Measurements from ENCODE around the gene HMGCR.
"Not testable (repeated sequence)": the region's sequence is repeated elsewhere in the genome, so short reads cannot be mapped to it uniquely, and the experiment has no call there.

Gene HMGCR

DNA sequence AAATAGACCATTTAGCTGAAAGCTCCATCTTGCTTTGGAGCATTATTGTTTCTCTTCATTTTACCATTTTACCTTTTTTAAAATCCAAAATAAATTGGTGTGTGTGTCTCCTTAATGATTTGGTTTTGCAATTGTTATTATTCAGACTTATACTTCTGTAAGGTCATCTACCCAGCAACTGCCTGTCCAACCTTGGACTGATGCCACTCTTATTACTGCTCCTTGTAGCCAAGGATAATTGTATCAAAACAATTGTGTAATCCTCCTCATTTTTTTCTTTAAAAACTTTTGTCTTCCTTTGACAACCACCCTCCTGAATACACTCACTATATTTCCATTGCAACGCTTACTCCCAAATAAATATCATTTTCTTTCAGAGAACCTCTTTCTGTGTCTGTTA, 30.3 kb upstream of the HMGCR start:
- Histone ChIP-seq H3K27ac (replicated peaks) (no peak overlapping the region), H3K27me3 (ENCODE audit: insufficient read depth, poor library complexity, severe bottlenecking) (no peaks in the 10 kb centered on the region), H3K4me3 (replicated peaks; ENCODE audit: insufficient read depth, low read length) (no peak overlapping the region)
- no peak for TF ChIP-seq SPI1 (IDR thresholded peaks at IDR 0.05; ENCODE audit: borderline replicate concordance, low read depth)
- TF ChIP-seq CTCF (IDR thresholded peaks at IDR 0.05; ENCODE audit: insufficient read depth, low read length), result no peak
- TF ChIP-seq, protein P1, sequence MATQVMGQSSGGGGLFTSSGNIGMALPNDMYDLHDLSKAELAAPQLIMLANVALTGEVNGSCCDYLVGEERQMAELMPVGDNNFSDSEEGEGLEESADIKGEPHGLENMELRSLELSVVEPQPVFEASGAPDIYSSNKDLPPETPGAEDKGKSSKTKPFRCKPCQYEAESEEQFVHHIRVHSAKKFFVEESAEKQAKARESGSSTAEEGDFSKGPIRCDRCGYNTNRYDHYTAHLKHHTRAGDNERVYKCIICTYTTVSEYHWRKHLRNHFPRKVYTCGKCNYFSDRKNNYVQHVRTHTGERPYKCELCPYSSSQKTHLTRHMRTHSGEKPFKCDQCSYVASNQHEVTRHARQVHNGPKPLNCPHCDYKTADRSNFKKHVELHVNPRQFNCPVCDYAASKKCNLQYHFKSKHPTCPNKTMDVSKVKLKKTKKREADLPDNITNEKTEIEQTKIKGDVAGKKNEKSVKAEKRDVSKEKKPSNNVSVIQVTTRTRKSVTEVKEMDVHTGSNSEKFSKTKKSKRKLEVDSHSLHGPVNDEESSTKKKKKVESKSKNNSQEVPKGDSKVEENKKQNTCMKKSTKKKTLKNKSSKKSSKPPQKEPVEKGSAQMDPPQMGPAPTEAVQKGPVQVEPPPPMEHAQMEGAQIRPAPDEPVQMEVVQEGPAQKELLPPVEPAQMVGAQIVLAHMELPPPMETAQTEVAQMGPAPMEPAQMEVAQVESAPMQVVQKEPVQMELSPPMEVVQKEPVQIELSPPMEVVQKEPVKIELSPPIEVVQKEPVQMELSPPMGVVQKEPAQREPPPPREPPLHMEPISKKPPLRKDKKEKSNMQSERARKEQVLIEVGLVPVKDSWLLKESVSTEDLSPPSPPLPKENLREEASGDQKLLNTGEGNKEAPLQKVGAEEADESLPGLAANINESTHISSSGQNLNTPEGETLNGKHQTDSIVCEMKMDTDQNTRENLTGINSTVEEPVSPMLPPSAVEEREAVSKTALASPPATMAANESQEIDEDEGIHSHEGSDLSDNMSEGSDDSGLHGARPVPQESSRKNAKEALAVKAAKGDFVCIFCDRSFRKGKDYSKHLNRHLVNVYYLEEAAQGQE (IDR thresholded peaks at IDR 0.05; ENCODE audit: insufficient replicate concordance, low read depth), result no peak
- TF ChIP-seq POLR2AphosphoS5 (IDR thresholded peaks at IDR 0.05; ENCODE audit: low read depth), result no peak
- DNase-seq (ENCODE audit: low read depth in 1 of 2, low spot score in 1 of 2), result no peak

GRCh38 chr5:75310212-75310611, 26.8 kb upstream of the HMGCR start:
- no peak for DNase-seq (ENCODE audit: low read depth in 1 of 2, low spot score in 1 of 2)
- no peak overlapping the region for H3K4me3 ChIP-seq (replicated peaks; ENCODE audit: insufficient read depth, low read length)
- no peak for TF ChIP-seq SPI1 (IDR thresholded peaks at IDR 0.05; ENCODE audit: borderline replicate concordance, low read depth)
- no peak for TF ChIP-seq GABPA (IDR thresholded peaks at IDR 0.05; ENCODE audit: low read depth)
- TF ChIP-seq, protein P1 (IDR thresholded peaks at IDR 0.05; ENCODE audit: insufficient replicate concordance, low read depth), result no peak
- TF ChIP-seq POLR2AphosphoS5 (IDR thresholded peaks at IDR 0.05; ENCODE audit: low read depth), result no peak
- TF ChIP-seq CTCF (IDR thresholded peaks at IDR 0.05; ENCODE audit: insufficient read depth, low read length), result no peak
- no peaks in the 10 kb centered on the region for H3K27me3 ChIP-seq (ENCODE audit: insufficient read depth, poor library complexity, severe bottlenecking)
- no peak overlapping the region for H3K27ac ChIP-seq (replicated peaks)

DNA sequence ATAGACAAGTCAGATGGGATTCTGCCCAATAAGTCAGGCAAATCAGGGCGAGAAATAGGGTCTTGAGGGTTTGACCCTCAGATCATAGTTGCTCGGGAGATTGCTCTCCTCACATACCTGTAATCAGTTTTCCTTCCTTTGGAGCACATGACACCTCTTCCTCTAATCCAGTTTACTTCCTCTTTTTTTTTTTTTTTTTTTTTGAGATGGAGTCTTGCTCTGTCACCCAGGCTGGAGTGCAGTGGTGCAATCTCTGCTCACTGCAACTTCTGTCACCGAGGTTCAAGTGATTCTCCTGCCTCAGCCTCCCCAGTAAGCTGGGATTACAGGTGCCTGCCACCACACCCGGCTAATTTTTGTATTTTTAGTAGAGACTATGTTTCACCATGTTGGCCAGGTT, 17.9 kb upstream of the HMGCR start:
- H3K27ac ChIP-seq (replicated peaks), result peak overlapping the region; percentile 41
- peak in 1 of 2 experiments; percentile 52 for DNase-seq (ENCODE audit: low read depth in 1 of 2, low spot score in 1 of 2)
- TF ChIP-seq SPI1 (IDR thresholded peaks at IDR 0.05; ENCODE audit: borderline replicate concordance, low read depth), result peak; percentile 45; the same call in 1 of the 2 replicates
- not testable (repeated sequence) for H3K4me3 ChIP-seq (replicated peaks; ENCODE audit: insufficient read depth, low read length); H3K27me3 ChIP-seq (ENCODE audit: insufficient read depth, poor library complexity, severe bottlenecking)

GRCh38 chr5:75319638-75320037, 17.4 kb upstream of the HMGCR start:
- no peak overlapping the region for H3K4me3 ChIP-seq (replicated peaks; ENCODE audit: insufficient read depth, low read length)
- H3K27me3 ChIP-seq (ENCODE audit: insufficient read depth, poor library complexity, severe bottlenecking), result no peaks in the 10 kb centered on the region
- no peak for DNase-seq (ENCODE audit: low read depth in 1 of 2, low spot score in 1 of 2)
- TF ChIP-seq CTCF (IDR thresholded peaks at IDR 0.05; ENCODE audit: insufficient read depth, low read length) (no peak), SPI1 (IDR thresholded peaks at IDR 0.05; ENCODE audit: borderline replicate concordance, low read depth) (no peak), POLR2AphosphoS5 (IDR thresholded peaks at IDR 0.05; ENCODE audit: low read depth) (no peak), GABPA (IDR thresholded peaks at IDR 0.05; ENCODE audit: low read depth) (no peak)
- TF ChIP-seq, protein P1 (IDR thresholded peaks at IDR 0.05; ENCODE audit: insufficient replicate concordance, low read depth), result no peak
- peak overlapping the region; percentile 41 for H3K27ac ChIP-seq (replicated peaks)
